GM21515 (cell line): ENCODE data around the gene GTF3C6.
"Not testable (repeated sequence)": the region's sequence is repeated elsewhere in the genome, so short reads cannot be mapped to it uniquely, and the experiment has no call there.

Source experiments
- ATAC-seq: cut with Tn5 transposase; IDR thresholded peaks from one replicate; pipeline ENCODE4 v1.9.1; 2021; ENCODE audit not compliant: unreplicated experiment

Gene GTF3C6

GRCh38 chr6:110958329-110959192 is at the start of gene GTF3C6:
GTF3C6 (plus strand) TSS chr6:110958706; CDS start chr6:110958770, 64 bp downstream.
- peak; percentile 96 for ATAC-seq

GRCh38 chr6:110930781-110931180 is 27.7 kb upstream of the GTF3C6 start:
- ATAC-seq: no peak

- ATAC-seq: no peak
Measured at GRCh38 chr6:110933912-110934311, 24.6 kb upstream of the GTF3C6 start.

- no peak for ATAC-seq
Measured at GRCh38 chr6:110934381-110934898, 24.1 kb upstream of the GTF3C6 start.

GRCh38 chr6:110935171-110935570 is 23.3 kb upstream of the GTF3C6 start:
- ATAC-seq: no peak

GRCh38 chr6:110938171-110938570 is 20.3 kb upstream of the GTF3C6 start:
- no peak for ATAC-seq

- no peak for ATAC-seq
Measured at GRCh38 chr6:110939429-110940200, 18.9 kb upstream of the GTF3C6 start.

- ATAC-seq: peak; percentile 98
Measured at GRCh38 chr6:110944681-110945151, 13.8 kb upstream of the GTF3C6 start.

GRCh38 chr6:110946498-110946897 is 12.0 kb upstream of the GTF3C6 start:
- ATAC-seq: no peak

GRCh38 chr6:110949679-110950285 is 8.7 kb upstream of the GTF3C6 start:
- ATAC-seq: no peak

GRCh38 chr6:110950440-110950839 is 8.1 kb upstream of the GTF3C6 start:
- no peak for ATAC-seq

GRCh38 chr6:110951008-110951407 is 7.5 kb upstream of the GTF3C6 start:
- ATAC-seq: no peak

- no peak for ATAC-seq
Measured at GRCh38 chr6:110951986-110952794, 6.3 kb upstream of the GTF3C6 start.

- ATAC-seq: no peak
Measured at GRCh38 chr6:110953633-110954303, 4.7 kb upstream of the GTF3C6 start.

- ATAC-seq: no peak
Measured at GRCh38 chr6:110960014-110960390, 1.5 kb downstream of the GTF3C6 start.

- not testable (repeated sequence) for ATAC-seq
Measured at GRCh38 chr6:110962636-110963035, 4.1 kb downstream of the GTF3C6 start.

- ATAC-seq: no peak
Measured at GRCh38 chr6:110965629-110966229, 7.2 kb downstream of the GTF3C6 start.

GRCh38 chr6:110968661-110969060 is 10.2 kb downstream of the GTF3C6 start:
- not testable (repeated sequence) for ATAC-seq

GRCh38 chr6:110971468-110971867 is 13.0 kb downstream of the GTF3C6 start:
- ATAC-seq: no peak
